Activated T-cell treated with anti-CD3 and anti-CD28 coated beads, Interleukin-2, amount 50 U/mL, for 72 hours (primary cell): ENCODE results near the gene TFE3. TPM values are rescaled to one million over a fixed set of nuclear protein-coding genes. Genes with fewer than 3 reads are reported as not detected.

Experiments
- ATAC-seq, 2 donors: fragments of 150-1000 bp; cut with Tn5 transposase; replicated peaks in 1 of 2; 2 replicates each; pipeline ENCODE4 v1.10.0; 2021; ENCODE audit warnings: moderate library complexity in 2 of 2, mild to moderate bottlenecking in 1 of 2
- DNase-seq, 2 donors: peaks; one replicate each; pipeline ENCODE4 v3.0.0; 2021 to 2022; ENCODE audit warnings: mixed read lengths in 1 of 2
- H3K27ac Mint-ChIP-seq: one replicate; pipeline ENCODE4 v1.8.0; 2022; ENCODE audit warnings: mild to moderate bottlenecking, moderate library complexity, mixed read lengths
- H3K27me3 Mint-ChIP-seq: one replicate; pipeline ENCODE4 v1.8.0; 2022; ENCODE audit warnings: low read depth, mixed read lengths
- H3K36me3 Mint-ChIP-seq, 2 donors: one replicate each; pipeline ENCODE4 v1.8.0; 2022; ENCODE audit warnings: mixed read lengths in 2 of 2, mild to moderate bottlenecking in 1 of 2; ENCODE audit not compliant: insufficient read depth in 2 of 2
- H3K4me1 Mint-ChIP-seq: one replicate; pipeline ENCODE4 v1.8.0; 2022; ENCODE audit warnings: low read depth, mixed read lengths
- H3K4me3 Mint-ChIP-seq, 2 donors: one replicate each; pipeline ENCODE4 v1.8.0; 2022; ENCODE audit warnings: mild to moderate bottlenecking in 2 of 2, mixed read lengths in 2 of 2, moderate library complexity in 2 of 2
- H3K9me3 Mint-ChIP-seq, 2 donors: one replicate each; pipeline ENCODE4 v1.8.0; 2022; ENCODE audit warnings: mixed read lengths in 2 of 2
- total RNA-seq, 2 donors: library from RNA; stranded (reverse); gene quantifications; one replicate each; pipeline ENCODE4 v1.2.3, GENCODE V29; 2022

TFE3 gene
- total RNA-seq, 2 donors from 2014 or later = 38.8 to 44.8 TPM

DNA sequence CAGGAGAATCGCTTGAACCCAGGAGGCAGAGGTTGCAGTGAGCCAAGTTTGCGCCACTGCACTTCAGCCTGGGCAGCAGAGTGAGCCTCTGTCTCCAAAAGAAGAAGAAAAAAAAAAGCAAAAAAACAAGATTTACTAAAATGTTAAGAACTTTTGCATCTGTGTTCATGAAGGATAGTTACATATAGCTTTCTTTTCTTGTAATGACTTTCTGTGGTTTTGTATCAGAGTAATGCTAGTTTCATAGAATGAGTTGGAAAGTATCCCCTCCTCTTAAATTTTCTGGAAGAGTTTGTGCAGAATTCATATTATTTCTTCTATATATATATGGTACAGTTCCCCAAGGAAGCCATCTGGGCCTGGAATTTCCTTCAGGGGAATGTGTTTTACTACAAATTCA is 24.1 kb downstream of the TFE3 start:
- Mint-ChIP-seq H3K4me3 (no peak overlapping the region), H3K27ac (no peak overlapping the region), H3K36me3 (no peaks in the 10 kb centered on the region), H3K27me3 (peaks cover 8% of the 10 kb centered on the region), H3K9me3 (no peaks in the 10 kb centered on the region), H3K4me1 (peaks cover 5% of the 10 kb centered on the region)
- ATAC-seq (peak; percentile 47 to 56), DNase-seq (no peak)

DNA sequence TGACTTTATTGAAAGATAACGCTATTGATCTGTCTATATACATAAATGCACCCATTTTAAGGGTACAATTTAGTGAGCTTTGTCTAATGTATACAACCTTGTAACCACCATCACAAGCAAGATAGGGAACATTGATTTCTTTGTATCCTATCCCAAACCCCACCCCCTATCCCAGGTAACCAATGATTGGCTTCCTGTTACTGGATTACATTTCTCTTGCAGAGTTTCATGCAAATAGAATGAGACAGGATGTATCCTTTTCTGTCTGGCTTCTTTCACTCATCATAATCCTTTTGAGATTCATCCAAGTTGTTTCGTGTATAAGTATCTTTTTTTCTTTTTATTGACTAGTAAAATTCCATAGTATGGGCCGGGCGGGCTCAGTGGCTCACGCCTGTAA is 39.5 kb downstream of the TFE3 start:
- Mint-ChIP-seq H3K4me3 (peak overlapping the region in 1 of 2 donors; percentile 49), H3K36me3 (peaks cover 7 to 8% of the 10 kb centered on the region in 2 donors), H3K9me3 (peaks cover 0 to 3% of the 10 kb centered on the region in 2 donors), H3K4me1 (peaks cover 24% of the 10 kb centered on the region), H3K27ac (no peak overlapping the region), H3K27me3 (no peaks in the 10 kb centered on the region)
- DNase-seq (no peak), ATAC-seq (no peak)

DNA sequence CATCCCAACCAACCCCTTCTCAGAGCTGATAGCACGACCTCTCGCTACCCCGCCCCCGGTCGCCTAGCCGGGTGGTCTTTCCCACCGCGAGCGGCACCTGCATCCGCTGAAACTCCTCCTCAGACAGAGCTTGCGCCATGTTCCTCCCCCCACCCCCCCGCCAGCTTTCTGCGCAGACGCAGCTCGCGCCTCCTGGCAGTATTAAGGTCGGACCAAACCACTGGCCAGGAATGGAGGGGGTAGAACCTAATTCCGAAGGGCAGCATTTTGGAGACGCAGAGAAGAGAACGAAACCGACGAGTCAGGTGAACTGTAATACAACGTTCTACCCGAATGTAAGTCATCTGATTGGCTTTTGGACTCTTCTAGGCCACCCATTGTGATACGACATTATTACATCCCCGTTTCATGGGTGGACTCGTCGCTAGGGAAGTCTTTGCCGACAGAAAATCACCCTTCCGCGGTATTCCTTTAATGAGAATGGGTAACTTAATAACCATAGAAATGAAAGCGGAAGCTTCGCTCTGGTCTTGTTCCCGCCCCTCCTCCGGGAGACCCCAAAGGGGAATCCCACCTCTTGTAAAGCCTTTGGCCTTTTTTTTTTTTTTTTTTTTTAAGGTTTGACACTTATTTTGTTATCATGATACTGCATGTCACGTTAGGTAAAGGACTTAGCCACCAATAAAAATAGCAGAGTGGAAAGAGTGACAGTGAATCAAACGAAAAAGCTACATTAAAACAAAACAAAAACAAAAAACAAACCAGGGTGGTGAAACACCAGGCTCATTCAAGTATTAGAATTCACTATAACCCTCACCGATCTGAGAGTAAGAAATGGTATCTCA is 40.8 kb downstream of the TFE3 start, which contains the start of gene GRIPAP1:
TSS of gene GRIPAP1 (minus strand) at position 174 of the 845 bp plus-strand sequence. CDS start at position 139, 35 bp downstream.
- DNase-seq (peak; percentile 74 to 78), ATAC-seq (peak; percentile 83 to 84)
- Mint-ChIP-seq H3K27ac (peak within 1 kb of the TSS; percentile 95), H3K9me3 (peaks cover 0 to 3% of the 10 kb centered on the region in 2 donors), H3K36me3 (peaks cover 13 to 20% of the 10 kb centered on the region in 2 donors), H3K4me1 (peaks cover 35% of the 10 kb centered on the region), H3K27me3 (peaks cover 8% of the 10 kb centered on the region), H3K4me3 (peak within 1 kb of the TSS; percentile 98 to 99)

DNA sequence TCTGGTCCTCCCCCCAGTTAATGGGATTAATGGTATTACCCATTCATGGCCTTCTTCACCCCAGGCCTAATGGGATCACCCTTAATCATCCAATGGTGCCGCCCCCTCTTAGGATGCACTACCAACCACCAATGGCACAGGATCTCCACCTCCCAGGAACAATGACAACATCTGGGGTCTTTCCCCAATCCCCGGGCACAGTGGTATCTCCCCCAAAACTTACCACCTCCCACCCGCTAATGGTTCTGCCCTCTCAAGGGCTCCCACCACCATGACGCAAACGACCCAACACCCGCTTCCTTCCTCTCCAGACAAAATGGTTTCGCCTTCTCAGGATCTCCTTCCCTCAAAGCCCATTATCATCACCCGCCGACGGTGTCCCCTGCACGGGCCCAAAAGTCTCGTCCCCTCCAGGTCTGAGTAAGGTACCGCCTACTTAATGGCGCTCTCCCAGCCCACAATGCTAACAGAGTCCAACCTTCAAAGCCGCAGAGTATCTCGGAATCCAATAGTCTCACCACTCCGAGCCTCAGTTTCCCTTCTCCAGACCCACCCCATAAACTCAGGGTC is 41.6 kb downstream of the TFE3 start:
- DNase-seq (peak; percentile 48 to 50), ATAC-seq (peak; percentile 63 to 69)
- Mint-ChIP-seq H3K4me3 (peak overlapping the region; percentile 98 to 99), H3K4me1 (peaks cover 38% of the 10 kb centered on the region), H3K27ac (peak overlapping the region; percentile 95), H3K27me3 (peaks cover 11% of the 10 kb centered on the region), H3K36me3 (peaks cover 16 to 27% of the 10 kb centered on the region in 2 donors), H3K9me3 (peaks cover 0 to 3% of the 10 kb centered on the region in 2 donors)

DNA sequence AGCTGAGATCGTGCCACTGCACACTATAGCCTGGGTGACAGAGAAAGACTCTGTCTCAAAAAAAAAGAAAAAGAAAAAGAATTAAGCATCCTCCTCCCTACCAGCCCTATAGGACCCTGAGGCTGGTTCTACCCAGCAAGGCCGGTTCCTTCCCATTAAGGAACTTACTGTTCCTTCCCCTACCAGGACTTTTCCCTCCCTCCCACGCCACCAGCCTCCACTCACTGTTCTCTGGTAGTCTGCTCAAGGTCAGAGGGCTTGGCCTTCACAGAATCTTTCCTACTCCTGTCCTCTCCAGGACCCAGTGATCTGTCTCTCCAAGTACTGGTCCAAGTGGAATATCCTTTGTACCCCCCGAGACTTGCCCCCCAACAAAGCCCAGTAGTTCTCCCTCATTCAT is 42.5 kb downstream of the TFE3 start:
- Mint-ChIP-seq H3K27me3 (peaks cover 11% of the 10 kb centered on the region), H3K4me1 (peaks cover 38% of the 10 kb centered on the region), H3K27ac (peak overlapping the region; percentile 60), H3K36me3 (peaks cover 16 to 29% of the 10 kb centered on the region in 2 donors), H3K9me3 (peaks cover 0 to 3% of the 10 kb centered on the region in 2 donors), H3K4me3 (peak overlapping the region; percentile 98 to 99)
- DNase-seq (no peak), ATAC-seq (no peak)

DNA sequence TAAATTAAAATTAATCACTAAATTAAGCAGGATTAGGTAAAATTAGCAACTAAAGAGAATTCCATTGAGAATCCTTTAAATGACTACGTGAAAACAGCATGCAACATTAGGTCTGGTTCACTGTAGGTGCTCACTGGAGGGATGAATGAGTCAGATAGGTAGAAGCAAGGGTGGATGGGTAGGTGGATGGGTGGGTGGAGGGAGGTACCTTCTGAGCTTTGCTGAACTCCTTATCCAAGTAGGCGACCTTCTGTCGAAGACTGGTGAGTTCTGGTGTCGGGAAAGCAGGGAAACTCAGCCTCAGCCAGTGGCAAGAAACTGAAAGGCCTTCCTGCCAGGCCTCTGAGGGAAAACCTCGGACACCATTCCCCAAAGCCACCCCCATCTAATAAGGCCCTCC is 44.1 kb downstream of the TFE3 start:
- peak overlapping the region in 1 of 2 donors; percentile 39 for H3K4me3 Mint-ChIP-seq
- DNase-seq = no peak
- H3K27me3 Mint-ChIP-seq = peaks cover 23% of the 10 kb centered on the region
- ATAC-seq = no peak
- H3K4me1 Mint-ChIP-seq = peaks cover 38% of the 10 kb centered on the region
- H3K36me3 Mint-ChIP-seq = peaks cover 22 to 36% of the 10 kb centered on the region in 2 donors
- H3K9me3 Mint-ChIP-seq = peaks cover 0 to 3% of the 10 kb centered on the region in 2 donors
- H3K27ac Mint-ChIP-seq = no peak overlapping the region

DNA sequence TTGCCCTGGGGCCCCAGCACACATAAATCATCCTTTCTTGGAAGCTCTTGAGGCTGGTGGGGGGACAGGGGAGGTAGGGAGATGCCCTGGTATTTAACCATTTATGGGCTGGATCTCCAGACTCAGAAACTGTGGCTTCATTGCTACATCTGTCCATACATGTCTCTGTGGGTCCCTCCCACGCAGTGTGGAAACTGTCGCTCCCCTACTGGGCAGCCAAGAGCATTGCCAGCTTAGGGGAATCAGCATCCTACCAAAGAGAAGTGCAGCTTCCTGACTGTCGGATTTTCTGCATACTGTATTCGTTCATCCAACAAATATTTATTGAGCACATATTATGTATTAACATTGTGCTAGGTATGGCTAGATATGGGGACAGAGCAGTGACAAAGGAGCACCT is 44.8 kb downstream of the TFE3 start:
- ATAC-seq (no peak), DNase-seq (no peak)
- H3K4me3 Mint-ChIP-seq = peak overlapping the region; percentile 23 to 25
- H3K4me1 Mint-ChIP-seq = peaks cover 38% of the 10 kb centered on the region
- peaks cover 0 to 3% of the 10 kb centered on the region in 2 donors for H3K9me3 Mint-ChIP-seq
- no peak overlapping the region for H3K27ac Mint-ChIP-seq
- H3K36me3 Mint-ChIP-seq = peaks cover 24 to 36% of the 10 kb centered on the region in 2 donors
- H3K27me3 Mint-ChIP-seq = peaks cover 23% of the 10 kb centered on the region

DNA sequence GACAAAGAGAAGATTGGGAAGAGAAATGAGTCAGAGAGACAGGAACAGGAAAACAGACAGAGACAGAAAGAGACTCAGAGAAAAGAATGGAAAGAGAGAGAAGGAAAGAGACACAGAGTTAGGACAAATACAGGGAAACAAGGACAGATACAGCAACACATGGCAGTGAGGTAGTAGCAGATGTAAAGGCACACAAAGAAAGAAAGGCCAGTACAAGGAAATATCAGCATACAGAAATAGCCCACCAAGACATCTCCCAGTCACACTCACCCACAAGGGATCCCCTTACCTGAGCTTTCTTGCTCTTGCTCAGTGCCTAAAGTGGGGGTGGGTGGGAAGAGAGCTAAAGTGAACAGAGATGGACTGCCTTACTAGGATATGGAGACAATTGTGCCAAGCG is 45.3 kb downstream of the TFE3 start:
- DNase-seq = no peak
- Mint-ChIP-seq H3K27me3 (peaks cover 23% of the 10 kb centered on the region), H3K27ac (peak overlapping the region; percentile 43), H3K36me3 (peaks cover 25 to 36% of the 10 kb centered on the region in 2 donors), H3K4me3 (peak overlapping the region in 1 of 2 donors; percentile 8), H3K4me1 (peaks cover 38% of the 10 kb centered on the region), H3K9me3 (peaks cover 0 to 3% of the 10 kb centered on the region in 2 donors)
- no peak for ATAC-seq

DNA sequence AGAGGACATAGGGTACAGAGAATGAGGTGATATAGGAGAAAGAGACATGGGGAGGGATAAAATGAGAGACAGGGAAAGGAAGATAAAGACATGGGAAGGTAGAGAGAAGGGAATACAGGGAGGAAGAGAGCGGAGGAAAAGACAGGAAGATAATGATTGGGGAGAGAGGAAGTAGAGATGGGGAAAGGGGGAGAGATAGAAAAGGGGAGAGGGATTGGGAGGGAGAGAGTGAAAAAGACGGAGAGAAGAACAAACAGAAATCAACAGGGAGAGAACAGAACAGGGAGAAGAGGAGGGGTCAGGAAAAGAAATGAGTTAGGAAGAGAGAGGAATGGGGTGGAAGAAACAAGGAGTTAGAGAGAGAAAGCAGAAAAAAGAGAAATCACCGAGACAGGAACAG is 45.7 kb downstream of the TFE3 start:
- DNase-seq (no peak), ATAC-seq (no peak)
- peaks cover 27 to 38% of the 10 kb centered on the region in 2 donors for H3K36me3 Mint-ChIP-seq
- H3K27ac Mint-ChIP-seq = peak overlapping the region; percentile 43
- H3K4me1 Mint-ChIP-seq = peaks cover 38% of the 10 kb centered on the region
- H3K9me3 Mint-ChIP-seq = peaks cover 0 to 3% of the 10 kb centered on the region in 2 donors
- peak overlapping the region in 1 of 2 donors; percentile 8 for H3K4me3 Mint-ChIP-seq
- peaks cover 23% of the 10 kb centered on the region for H3K27me3 Mint-ChIP-seq

DNA sequence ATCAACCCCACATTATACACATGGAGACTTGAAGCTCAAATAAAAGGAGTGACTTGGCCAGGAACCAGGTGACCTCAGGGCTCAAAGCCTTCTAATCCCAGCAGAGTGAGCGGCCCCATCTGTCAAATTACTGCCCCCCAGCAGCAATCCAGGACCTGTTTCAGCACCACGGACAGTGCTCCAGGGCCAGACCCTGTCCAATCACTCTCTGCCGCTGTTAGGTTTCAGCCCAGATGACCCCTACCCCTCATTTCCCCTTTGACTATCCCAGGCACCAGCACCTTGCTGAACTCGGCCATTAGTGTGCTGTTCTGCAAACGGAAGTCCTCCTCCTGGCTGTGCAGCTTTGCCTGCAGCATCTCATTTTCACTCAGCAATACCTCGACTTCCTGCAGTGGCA is 46.2 kb downstream of the TFE3 start:
- Mint-ChIP-seq H3K27me3 (peaks cover 23% of the 10 kb centered on the region), H3K4me1 (peaks cover 38% of the 10 kb centered on the region), H3K4me3 (no peak overlapping the region), H3K9me3 (peaks cover 0 to 3% of the 10 kb centered on the region in 2 donors), H3K36me3 (peaks cover 27 to 37% of the 10 kb centered on the region in 2 donors), H3K27ac (no peak overlapping the region)
- DNase-seq (no peak), ATAC-seq (no peak)

DNA sequence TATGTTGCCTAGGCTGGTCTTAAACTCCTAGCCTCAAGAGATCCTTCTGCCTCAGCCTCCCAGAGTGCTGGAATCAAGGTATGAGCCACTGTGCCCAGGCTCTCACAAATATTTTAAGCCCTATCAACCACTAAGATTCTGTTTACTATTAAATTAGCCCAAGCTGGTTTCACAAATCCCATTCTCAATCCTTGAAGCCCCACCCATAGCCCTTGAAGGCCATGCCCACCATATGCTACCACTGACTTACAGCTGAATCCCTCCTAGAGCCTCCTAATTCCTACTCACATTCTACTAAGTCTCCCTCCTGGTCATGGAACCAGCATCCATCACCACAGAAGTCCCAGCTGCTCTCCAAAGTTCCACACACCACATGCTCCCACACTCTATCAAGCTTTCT is 50.8 kb downstream of the TFE3 start:
- Mint-ChIP-seq H3K4me3 (no peak overlapping the region), H3K27ac (peak overlapping the region; percentile 6), H3K27me3 (peaks cover 15% of the 10 kb centered on the region), H3K4me1 (peaks cover 4% of the 10 kb centered on the region), H3K9me3 (no peaks in the 10 kb centered on the region), H3K36me3 (peaks cover 16 to 27% of the 10 kb centered on the region in 2 donors)
- no peak for ATAC-seq
- no peak for DNase-seq

DNA sequence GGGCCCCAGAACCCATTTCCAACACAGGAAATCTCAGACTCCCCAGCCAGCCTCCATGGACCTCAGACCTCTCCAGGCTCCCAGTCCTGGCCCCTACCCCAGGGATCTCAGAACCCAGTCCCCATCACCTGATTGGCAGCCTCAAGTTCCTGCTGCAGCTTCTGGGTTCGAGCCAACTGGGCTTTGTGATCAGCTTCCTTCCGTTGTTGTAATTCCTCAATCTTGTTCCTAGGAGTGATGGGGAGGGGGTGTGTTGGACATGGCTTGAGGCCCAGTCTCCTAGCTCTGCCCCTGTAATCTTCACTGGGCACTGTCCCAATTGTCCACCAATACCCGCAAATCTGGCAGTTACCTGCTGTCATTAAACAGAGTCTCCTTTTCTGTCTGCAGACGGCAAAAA is 53.7 kb downstream of the TFE3 start:
- ATAC-seq (no peak), DNase-seq (no peak)
- no peak overlapping the region for H3K27ac Mint-ChIP-seq
- H3K4me1 Mint-ChIP-seq = no peaks in the 10 kb centered on the region
- H3K4me3 Mint-ChIP-seq = no peak overlapping the region
- no peaks in the 10 kb centered on the region for H3K9me3 Mint-ChIP-seq
- H3K36me3 Mint-ChIP-seq = peaks cover 9 to 13% of the 10 kb centered on the region in 2 donors
- H3K27me3 Mint-ChIP-seq = no peaks in the 10 kb centered on the region

DNA sequence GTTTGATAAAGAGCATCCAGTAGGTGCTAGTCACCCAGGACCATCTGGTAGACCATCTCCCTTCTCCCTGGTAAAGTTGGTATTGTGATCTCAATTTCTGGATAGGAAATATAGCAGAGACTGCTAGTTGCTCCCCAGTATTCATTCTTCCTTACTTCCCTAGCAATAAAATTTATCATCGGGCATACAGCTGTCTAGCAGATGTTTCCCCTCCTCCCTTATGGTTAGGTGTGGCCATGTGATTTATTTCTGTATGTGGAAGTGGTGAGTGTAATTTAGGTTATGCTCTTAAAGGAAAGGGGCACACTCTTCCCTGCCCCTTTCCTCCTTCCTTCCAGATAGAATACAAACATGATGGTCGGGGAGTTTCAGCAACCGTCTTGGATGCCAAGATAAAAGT is 59.3 kb downstream of the TFE3 start:
- Mint-ChIP-seq H3K9me3 (no peaks in the 10 kb centered on the region), H3K4me3 (no peak overlapping the region), H3K27ac (no peak overlapping the region), H3K27me3 (peaks cover 13% of the 10 kb centered on the region), H3K36me3 (peaks cover 8 to 15% of the 10 kb centered on the region in 2 donors), H3K4me1 (no peaks in the 10 kb centered on the region)
- no peak for ATAC-seq
- no peak for DNase-seq
